Measurements from ENCODE around the gene SHD. TPM values are rescaled to one million over a fixed set of nuclear protein-coding genes. Genes with fewer than 3 reads are reported as not detected.
"Not testable (repeated sequence)": the region's sequence is repeated elsewhere in the genome, so short reads cannot be mapped to it uniquely, and the experiment has no call there.

SHD gene
- total RNA-seq, 2 donors from 2014 or later, result not detected

DNA sequence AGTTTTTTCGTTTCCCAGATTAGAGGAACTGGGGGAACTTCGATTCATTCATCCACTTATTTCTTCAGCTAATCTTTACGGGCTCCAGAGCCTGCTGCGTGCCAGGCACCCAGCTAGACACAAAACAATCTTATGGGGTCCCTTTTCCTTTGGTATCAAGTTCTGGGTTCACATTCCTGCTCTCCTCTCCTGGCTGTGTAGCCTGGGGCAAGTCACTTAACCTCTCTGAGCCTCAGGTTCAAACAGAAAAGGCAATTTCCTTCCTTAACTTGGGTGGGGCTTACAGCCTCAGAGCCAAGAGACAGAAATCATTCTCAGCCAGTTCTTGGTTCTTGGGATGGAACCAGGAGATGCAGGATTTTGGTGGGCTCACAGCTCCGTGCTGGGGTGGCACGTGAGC lies 5.9 kb downstream of the SHD start:
- ATAC-seq, result no peak
- H3K4me1 ChIP-seq, result no peaks in the 10 kb centered on the region
- H3K4me3 ChIP-seq, result no peak overlapping the region
- H3K9me3 ChIP-seq, result no peaks in the 10 kb centered on the region
- WGBS, 2 donors, result 64 to 68% methylated on average over 4 to 6 of the region's 6 CpGs
- H3K27me3 ChIP-seq, result peaks cover 0 to 4% of the 10 kb centered on the region in 2 donors
- H3K36me3 ChIP-seq (replicated peaks in 1 of 2; ENCODE audit: insufficient read depth in 1 of 2, low read depth in 2 of 2), result no peaks in the 10 kb centered on the region
- intact Hi-C loops (cut with DNase I), result no loop called here
- no peak for DNase-seq
- H3K27ac ChIP-seq, result no peak overlapping the region
- no peak for TF ChIP-seq POLR2A (IDR thresholded peaks at IDR 0.05)
- TF ChIP-seq, protein P1, sequence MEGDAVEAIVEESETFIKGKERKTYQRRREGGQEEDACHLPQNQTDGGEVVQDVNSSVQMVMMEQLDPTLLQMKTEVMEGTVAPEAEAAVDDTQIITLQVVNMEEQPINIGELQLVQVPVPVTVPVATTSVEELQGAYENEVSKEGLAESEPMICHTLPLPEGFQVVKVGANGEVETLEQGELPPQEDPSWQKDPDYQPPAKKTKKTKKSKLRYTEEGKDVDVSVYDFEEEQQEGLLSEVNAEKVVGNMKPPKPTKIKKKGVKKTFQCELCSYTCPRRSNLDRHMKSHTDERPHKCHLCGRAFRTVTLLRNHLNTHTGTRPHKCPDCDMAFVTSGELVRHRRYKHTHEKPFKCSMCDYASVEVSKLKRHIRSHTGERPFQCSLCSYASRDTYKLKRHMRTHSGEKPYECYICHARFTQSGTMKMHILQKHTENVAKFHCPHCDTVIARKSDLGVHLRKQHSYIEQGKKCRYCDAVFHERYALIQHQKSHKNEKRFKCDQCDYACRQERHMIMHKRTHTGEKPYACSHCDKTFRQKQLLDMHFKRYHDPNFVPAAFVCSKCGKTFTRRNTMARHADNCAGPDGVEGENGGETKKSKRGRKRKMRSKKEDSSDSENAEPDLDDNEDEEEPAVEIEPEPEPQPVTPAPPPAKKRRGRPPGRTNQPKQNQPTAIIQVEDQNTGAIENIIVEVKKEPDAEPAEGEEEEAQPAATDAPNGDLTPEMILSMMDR (IDR thresholded peaks at IDR 0.05), result no peak

DNA sequence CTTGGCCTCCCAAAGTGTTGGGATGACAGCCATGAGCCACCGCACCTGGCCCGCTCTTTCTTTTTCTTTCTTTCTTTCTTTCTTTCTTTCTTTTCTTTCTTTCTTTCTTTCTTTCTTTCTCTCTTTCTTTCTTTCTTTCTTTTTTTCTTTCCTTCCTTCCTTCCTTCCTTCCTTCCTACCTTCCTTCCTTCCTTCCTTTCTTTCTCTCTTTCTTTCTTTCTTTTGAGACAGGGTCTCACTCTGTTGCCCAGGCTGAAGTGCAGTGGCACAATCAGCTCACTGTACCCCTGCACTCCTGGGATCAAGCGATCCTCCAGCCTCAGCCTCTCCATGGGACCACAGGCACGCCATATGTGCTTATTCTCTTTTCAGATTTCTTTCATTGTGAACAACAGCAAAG lies 7.1 kb downstream of the SHD start:
- intact Hi-C loops (cut with DNase I); H3K9me3 ChIP-seq; H3K27ac ChIP-seq; H3K36me3 ChIP-seq (replicated peaks in 1 of 2; ENCODE audit: insufficient read depth in 1 of 2, low read depth in 2 of 2); H3K4me3 ChIP-seq; ATAC-seq; H3K4me1 ChIP-seq; H3K27me3 ChIP-seq; DNase-seq: not testable (repeated sequence)
- 71 to 85% methylated on average over 4 of the region's 4 CpGs for WGBS, 2 donors

DNA sequence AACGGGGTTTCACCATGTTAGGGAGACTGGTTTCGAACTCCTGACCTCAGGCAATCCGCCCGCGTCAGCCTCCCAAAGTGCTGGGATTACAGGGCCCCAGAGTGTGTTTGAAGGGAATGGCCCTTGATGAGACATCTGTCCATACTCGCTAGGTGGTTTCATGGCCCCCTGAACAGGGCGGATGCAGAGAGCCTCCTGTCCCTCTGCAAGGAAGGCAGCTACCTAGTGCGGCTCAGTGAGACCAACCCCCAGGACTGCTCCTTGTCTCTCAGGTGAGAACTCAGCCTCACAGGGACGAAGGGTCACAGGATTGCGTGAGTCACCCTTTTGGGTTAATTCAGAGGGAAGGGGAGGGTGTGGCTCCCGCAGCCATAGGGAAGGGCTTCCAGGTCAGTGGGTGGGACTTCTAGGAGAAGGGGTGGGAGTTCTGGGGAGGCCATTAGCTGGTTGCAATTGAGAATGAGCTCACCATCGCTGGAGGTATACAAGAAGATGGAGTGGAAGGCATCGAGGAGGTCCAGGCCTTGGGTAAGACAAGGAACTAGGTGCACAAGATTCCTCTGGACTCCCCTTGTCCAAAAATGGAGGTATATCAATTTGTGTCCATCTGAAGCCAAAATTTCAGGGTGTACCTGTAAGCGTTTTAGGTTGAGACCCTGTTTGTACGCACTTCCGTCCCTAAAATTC lies 9.2 kb downstream of the SHD start:
- ATAC-seq, result no peak
- H3K4me1 ChIP-seq, result no peaks in the 10 kb centered on the region
- no peaks in the 10 kb centered on the region for H3K9me3 ChIP-seq
- H3K27ac ChIP-seq, result no peak overlapping the region
- H3K27me3 ChIP-seq, result no peaks in the 10 kb centered on the region
- 73 to 78% methylated on average over 14 to 16 of the region's 16 CpGs for WGBS, 2 donors
- no peak overlapping the region for H3K4me3 ChIP-seq
- H3K36me3 ChIP-seq (replicated peaks in 1 of 2; ENCODE audit: insufficient read depth in 1 of 2, low read depth in 2 of 2), result no peaks in the 10 kb centered on the region
- no peak for TF ChIP-seq POLR2A (IDR thresholded peaks at IDR 0.05)
- TF ChIP-seq, protein P1 (IDR thresholded peaks at IDR 0.05), result no peak
- DNase-seq, result no peak
- intact Hi-C loops (cut with DNase I), result no loop called here

DNA sequence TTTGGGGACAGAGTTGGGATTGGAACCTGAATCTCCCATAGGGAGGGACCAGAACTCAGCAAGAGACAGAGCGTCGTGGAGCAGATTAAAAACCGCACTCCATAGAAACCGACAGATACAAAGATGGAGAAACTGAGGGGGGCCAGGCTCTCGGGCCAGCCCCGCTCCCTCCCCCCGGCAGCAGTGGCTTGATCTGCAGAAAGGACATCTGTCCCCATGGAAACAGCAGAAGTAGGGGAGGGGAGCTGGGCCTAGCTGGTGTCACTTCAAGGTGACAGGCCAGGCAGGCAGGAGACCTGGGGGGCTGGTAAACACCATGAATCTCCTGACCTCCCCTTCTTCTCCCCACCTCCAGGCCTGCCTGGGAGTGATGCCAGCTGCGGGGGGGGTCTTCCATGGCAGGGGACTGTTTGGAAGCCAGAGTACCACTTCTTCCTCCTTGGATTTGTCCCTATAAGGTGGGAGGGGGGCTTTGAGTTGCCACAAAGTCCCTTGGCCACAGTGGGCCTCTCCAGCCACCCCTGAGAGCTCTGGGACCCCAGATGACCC lies 12.2 kb downstream of the SHD start:
- no peak for ATAC-seq
- H3K4me3 ChIP-seq, result no peak overlapping the region

DNA sequence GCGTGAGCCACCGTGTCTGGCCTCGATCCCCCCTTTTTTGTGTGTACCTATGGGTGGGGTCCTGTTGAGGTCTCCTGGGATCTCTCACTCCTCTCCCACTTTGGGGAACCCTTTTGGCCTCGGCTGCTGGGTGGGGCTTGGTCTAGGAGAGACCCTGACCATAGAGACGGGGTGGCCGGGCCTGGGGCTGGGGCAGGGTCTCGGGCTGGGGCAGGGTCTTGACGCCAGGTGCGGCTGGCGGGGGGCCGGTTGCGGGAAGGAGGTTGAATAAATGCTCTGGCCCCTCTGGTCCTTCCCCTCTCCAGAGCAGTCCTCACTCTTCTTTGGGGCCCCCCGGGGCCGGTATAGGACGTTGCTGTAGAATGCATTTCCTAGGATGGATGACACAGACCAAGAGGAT lies 13.4 kb downstream of the SHD start:
- intact Hi-C loops (cut with DNase I), result no loop called here
- TF ChIP-seq, protein P1 (IDR thresholded peaks at IDR 0.05), result no peak
- no peak for TF ChIP-seq POLR2A (IDR thresholded peaks at IDR 0.05)
- 73 to 76% methylated on average over 14 to 15 of the region's 15 CpGs for WGBS, 2 donors
- no peak overlapping the region for H3K27ac ChIP-seq
- H3K4me3 ChIP-seq, result no peak overlapping the region
- H3K9me3 ChIP-seq, result no peaks in the 10 kb centered on the region
- no peaks in the 10 kb centered on the region for H3K36me3 ChIP-seq (replicated peaks in 1 of 2; ENCODE audit: insufficient read depth in 1 of 2, low read depth in 2 of 2)
- H3K27me3 ChIP-seq, result no peaks in the 10 kb centered on the region
- H3K4me1 ChIP-seq, result no peaks in the 10 kb centered on the region
- ATAC-seq (no peak), DNase-seq (no peak)

More for the DNA sequence above, 12.2 kb downstream of the SHD start:
- Histone ChIP-seq H3K27ac (no peak overlapping the region), H3K9me3 (no peaks in the 10 kb centered on the region), H3K4me1 (no peaks in the 10 kb centered on the region), H3K27me3 (no peaks in the 10 kb centered on the region), H3K36me3 (replicated peaks in 1 of 2; ENCODE audit: insufficient read depth in 1 of 2, low read depth in 2 of 2) (no peaks in the 10 kb centered on the region)
- no peak for DNase-seq
- WGBS, 2 donors, result 58 to 82% methylated on average over 5 to 8 of the region's 8 CpGs
- intact Hi-C loops (cut with DNase I), result no loop called here
- no peak for TF ChIP-seq POLR2A (IDR thresholded peaks at IDR 0.05)
- TF ChIP-seq, protein P1 (IDR thresholded peaks at IDR 0.05), result no peak

All from body of pancreas (tissue), 4 donors.